ENCODE results near the gene A4GALT.

DNA sequence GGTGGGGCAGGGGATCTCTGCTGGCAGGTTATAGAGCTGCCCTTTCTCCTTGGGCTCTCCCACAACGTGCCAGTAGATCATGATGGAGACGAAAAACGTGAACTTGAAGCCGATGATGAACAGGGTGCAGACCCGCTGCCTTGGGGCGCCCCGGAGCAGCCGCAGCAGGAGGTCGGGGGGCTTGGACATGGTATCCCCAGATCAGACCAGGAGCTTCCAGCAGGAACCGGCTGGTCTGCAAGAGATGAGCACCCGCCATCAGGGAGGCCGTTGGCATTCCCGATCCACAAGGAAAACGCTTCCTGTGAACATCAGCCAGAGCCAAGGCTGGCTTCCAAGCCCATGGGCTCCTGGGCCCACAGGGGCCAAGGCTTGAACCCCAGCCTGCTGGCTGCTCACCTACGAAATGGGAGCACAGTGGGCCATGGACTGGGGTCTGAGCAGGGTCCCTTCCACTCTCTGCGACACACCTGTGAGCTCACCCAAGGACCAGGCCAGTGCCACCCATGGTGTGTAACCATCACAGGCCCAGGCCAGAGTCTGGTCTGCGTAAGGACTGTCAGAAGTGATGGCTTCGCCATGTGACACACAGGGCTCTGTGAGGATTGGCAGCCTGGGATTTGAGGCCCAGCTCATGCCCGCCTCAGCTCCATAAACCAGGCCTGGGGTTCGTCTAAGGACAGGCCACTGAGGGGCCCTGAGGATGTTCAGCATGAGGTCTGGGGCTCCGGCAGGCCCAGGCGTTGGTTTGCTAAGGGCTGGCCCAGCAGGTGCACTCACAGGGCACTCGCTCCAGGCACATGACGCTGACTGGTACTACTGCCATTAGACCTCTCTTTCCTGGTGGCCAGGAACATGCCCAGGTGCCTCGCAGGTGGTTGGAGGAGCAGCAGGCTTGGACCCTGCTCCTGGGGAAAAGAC, 26.6 kb downstream of the A4GALT start:
- TF ChIP-seq, protein P1, sequence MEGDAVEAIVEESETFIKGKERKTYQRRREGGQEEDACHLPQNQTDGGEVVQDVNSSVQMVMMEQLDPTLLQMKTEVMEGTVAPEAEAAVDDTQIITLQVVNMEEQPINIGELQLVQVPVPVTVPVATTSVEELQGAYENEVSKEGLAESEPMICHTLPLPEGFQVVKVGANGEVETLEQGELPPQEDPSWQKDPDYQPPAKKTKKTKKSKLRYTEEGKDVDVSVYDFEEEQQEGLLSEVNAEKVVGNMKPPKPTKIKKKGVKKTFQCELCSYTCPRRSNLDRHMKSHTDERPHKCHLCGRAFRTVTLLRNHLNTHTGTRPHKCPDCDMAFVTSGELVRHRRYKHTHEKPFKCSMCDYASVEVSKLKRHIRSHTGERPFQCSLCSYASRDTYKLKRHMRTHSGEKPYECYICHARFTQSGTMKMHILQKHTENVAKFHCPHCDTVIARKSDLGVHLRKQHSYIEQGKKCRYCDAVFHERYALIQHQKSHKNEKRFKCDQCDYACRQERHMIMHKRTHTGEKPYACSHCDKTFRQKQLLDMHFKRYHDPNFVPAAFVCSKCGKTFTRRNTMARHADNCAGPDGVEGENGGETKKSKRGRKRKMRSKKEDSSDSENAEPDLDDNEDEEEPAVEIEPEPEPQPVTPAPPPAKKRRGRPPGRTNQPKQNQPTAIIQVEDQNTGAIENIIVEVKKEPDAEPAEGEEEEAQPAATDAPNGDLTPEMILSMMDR (conservative IDR thresholded peaks at IDR 0.05 in 1 of 2, IDR thresholded peaks at IDR 0.05 in 1 of 2; ENCODE audit: extremely low read depth in 1 of 2, insufficient read depth in 1 of 2, low read depth in 1 of 2, low read length in 2 of 2): no peak
- TF ChIP-seq EZH2 (IDR thresholded peaks at IDR 0.05; ENCODE audit: borderline replicate concordance, low read length): no peak
